Endothelial cell of umbilical vein (primary cell): ENCODE data around the gene PRRT1B. TPM values are rescaled to one million over a fixed set of nuclear protein-coding genes. Genes with fewer than 3 reads are reported as not detected.

ENCODE experiments used
- BruUV-seq: library from RNA; stranded (reverse); fragments of 400-500 nt; replicated peaks from 2 replicates; lab custom pipeline; 2021; lab: Mats Ljungman, UMichigan
- CTCF ChIA-PET: fragments of 300-600, 350-600 bp; sonication (Branson Sonifier 250); formaldehyde crosslinking; loops from one replicate; lab custom pipeline; 2021; ENCODE audit warnings: antibody characterized with exemption, inconsistent platforms; lab: Charles Lee
- POLR2A ChIA-PET: fragments of 300-600, 350-600 bp; sonication (Branson Sonifier 250); formaldehyde crosslinking; loops from one replicate; lab custom pipeline; 2021; ENCODE audit warnings: antibody characterized with exemption, inconsistent platforms; lab: Charles Lee
- DNase-seq: peaks from one replicate; pipeline ENCODE4 v3.0.0-alpha.2; 2011; ENCODE audit warnings: low read depth, low spot score
- FAIRE-seq: peaks from 2 replicates; lab custom pipeline; 2011; peaks lifted over from hg19 to GRCh38; lab: Jason Lieb, UNC
- H2AFZ ChIP-seq: 2 replicates; pipeline ENCODE4 v1.6.0; 2012; ENCODE audit warnings: low read depth, low read length, control low read depth, inconsistent platforms
- H3K27ac ChIP-seq: 2 replicates; pipeline ENCODE4 v1.5.1; 2011; ENCODE audit warnings: low read depth, mild to moderate bottlenecking, control low read depth, low read length, moderate library complexity; ENCODE audit not compliant: insufficient read depth
- H3K27me3 ChIP-seq, 2 experiments: 2 replicates each; pipeline versions ENCODE4 v1.6.0 to v1.6.1; 2011; ENCODE audit warnings: low read length in 2 of 2, mixed read lengths in 1 of 2; ENCODE audit not compliant: control insufficient read depth in 2 of 2, insufficient read depth in 2 of 2
- H3K36me3 ChIP-seq, 2 experiments: 2 replicates in 1 of 2; 3 replicates in 1 of 2; pipeline ENCODE4 v1.5.1; 2011; ENCODE audit warnings: low read length in 2 of 2, mild to moderate bottlenecking in 1 of 2, moderate library complexity in 1 of 2; ENCODE audit not compliant: control insufficient read depth in 2 of 2, insufficient read depth in 2 of 2; ENCODE audit errors: extremely low read depth in 1 of 2
- H3K4me1 ChIP-seq: 3 replicates; pipeline ENCODE4 v1.5.1; 2011; ENCODE audit warnings: mild to moderate bottlenecking, low read length; ENCODE audit not compliant: control insufficient read depth, insufficient read depth; ENCODE audit errors: extremely low read depth
- H3K4me2 ChIP-seq: 2 replicates; pipeline ENCODE4 v1.6.1; 2011; ENCODE audit warnings: low read length, control low read depth, mixed read lengths; ENCODE audit not compliant: insufficient read depth
- H3K4me3 ChIP-seq, 3 experiments: fragments of 200-600 bp in 1 of 3; sonication (generic), shearing (Covaris generic) in 1 of 3; replicated peaks in 1 of 3; 2 replicates each; pipeline ENCODE4 v1.5.1; 2011 to 2016; ENCODE audit warnings: control low read depth in 3 of 3, low read length in 3 of 3, mild to moderate bottlenecking in 2 of 3, inconsistent platforms in 1 of 3, low read depth in 1 of 3, moderate library complexity in 1 of 3; ENCODE audit not compliant: insufficient read depth in 1 of 3
- H3K79me2 ChIP-seq: 2 replicates; pipeline ENCODE4 v1.6.0; 2012; ENCODE audit warnings: low read length, inconsistent platforms; ENCODE audit not compliant: control insufficient read depth, insufficient read depth
- H3K9ac ChIP-seq: replicated peaks from 2 replicates; pipeline ENCODE3; 2011; ENCODE audit warnings: low read length, control low read depth; ENCODE audit not compliant: insufficient read depth; ENCODE audit errors: extremely low read depth
- H3K9me1 ChIP-seq: replicated peaks from 3 replicates; pipeline ENCODE4 v1.6.0; 2011; ENCODE audit warnings: mild to moderate bottlenecking, low read length; ENCODE audit not compliant: control insufficient read depth, insufficient read depth; ENCODE audit errors: extremely low read depth
- H3K9me3 ChIP-seq: replicated peaks from 2 replicates; pipeline ENCODE4 v1.5.1; 2012; ENCODE audit warnings: low read length, inconsistent platforms; ENCODE audit not compliant: control insufficient read depth, insufficient read depth
- H4K20me1 ChIP-seq: replicated peaks from 2 replicates; pipeline ENCODE3; 2011; ENCODE audit warnings: mild to moderate bottlenecking, low read length; ENCODE audit not compliant: control insufficient read depth, insufficient read depth; ENCODE audit errors: extremely low read depth
- CTCF ChIP-seq, 2 donors: IDR thresholded peaks; 1 replicate in 1 of 2; 2 replicates in 1 of 2; pipeline ENCODE4 v1.5.1; 2011; ENCODE audit warnings: low read length in 2 of 2, mild to moderate bottlenecking in 2 of 2, moderate library complexity in 2 of 2, control low read depth in 1 of 2, inconsistent platforms in 1 of 2, low read depth in 1 of 2; ENCODE audit not compliant: insufficient read depth in 1 of 2; ENCODE audit errors: extremely low read depth in 1 of 2
- EZH2 ChIP-seq: IDR thresholded peaks from 2 replicates; pipeline ENCODE4 v1.6.1; 2012; ENCODE audit warnings: borderline replicate concordance, low read depth, mild to moderate bottlenecking, moderate library complexity, low read length, inconsistent platforms; ENCODE audit not compliant: severe bottlenecking
- FOS ChIP-seq: IDR thresholded peaks from 2 replicates; pipeline ENCODE4 v1.6.1; 2011; ENCODE audit warnings: mild to moderate bottlenecking, low read length, moderate library complexity, borderline replicate concordance; ENCODE audit not compliant: insufficient read depth
- GATA2 ChIP-seq: IDR thresholded peaks from 2 replicates; pipeline ENCODE4 v1.7.0; 2011; ENCODE audit warnings: low read depth, mild to moderate bottlenecking, moderate library complexity, mixed read lengths, low read length; ENCODE audit not compliant: insufficient read length, insufficient read depth
- JUN ChIP-seq: IDR thresholded peaks from 2 replicates; pipeline ENCODE4 v1.6.1; 2011; ENCODE audit warnings: borderline replicate concordance, low read depth; ENCODE audit not compliant: insufficient read length, insufficient read depth
- MYC ChIP-seq: IDR thresholded peaks from one replicate; pipeline ENCODE4 v1.6.1; 2011; ENCODE audit warnings: mild to moderate bottlenecking, low read depth, low read length
- POLR2A ChIP-seq: IDR thresholded peaks from 2 replicates; pipeline ENCODE4 v1.6.1; 2012; ENCODE audit warnings: low read depth, mild to moderate bottlenecking, control low read depth, low read length
- POLR2AphosphoS5 ChIP-seq: IDR thresholded peaks from 2 replicates; pipeline ENCODE4 v1.6.1; 2012; ENCODE audit warnings: low read depth, mild to moderate bottlenecking, control low read depth, low read length, moderate library complexity; ENCODE audit not compliant: insufficient read depth
- dilution Hi-C: fragments of 300-500 bp; cut with MboI; formaldehyde crosslinking; loops from one replicate; pipeline ENCODE4 v1.15.0; 2019; ENCODE audit warnings: low sequenced_read_pairs; ENCODE audit not compliant: extremely low pct_ligation_motif_present
- intact Hi-C: fragments of 100-400 bp; cut with micrococcal nuclease; formaldehyde crosslinking; loops from one replicate; pipeline ENCODE4 v1.10.0; 2022
- polyA plus RNA-seq, 4 experiments: library from polyadenylated mRNA; depleted of rRNA in 3 of 4; stranded (reverse) in 3 of 4; unstranded in 1 of 4; fragments of >200 nt; gene quantifications; 2 replicates each; pipeline versions ENCODE4 v1.2.1 to v1.2.3, GENCODE V29; 2011 to 2012; ENCODE audit warnings: missing spikeins in 1 of 4
- total RNA-seq: library from RNA; stranded (reverse); gene quantifications from 2 replicates; pipeline ENCODE4 v1.2.3, GENCODE V29; 2021
- TF ChIP-seq, protein P1 (sequence below): IDR thresholded peaks from 2 replicates; pipeline ENCODE4 v1.6.1; 2011; ENCODE audit not compliant: insufficient read depth, insufficient read length

The PRRT1B gene
- total and polyA plus RNA-seq, 2 donors (not counting 3 experiments of a cell fraction or from before 2014, with no cell fraction given), result not detected

- FAIRE-seq, result no peak
- dilution Hi-C loops (no loop called here), intact Hi-C loops (loop anchor here (10.0 kb wide), 1 partner anchor 53 kb away; the partner anchor contains the start of gene UCK1)
- no peaks in the 10 kb centered on the region for H3K27me3 ChIP-seq
- no peaks in the 10 kb centered on the region for H3K4me1 ChIP-seq
- no peak overlapping the region for H3K4me2 ChIP-seq
- BruUV-seq, result no TSS peak
- no peak overlapping the region for H3K27ac ChIP-seq
- no peak overlapping the region for H3K9ac ChIP-seq
- CTCF ChIA-PET, result interaction anchor here (1.8 kb wide), 1 partner anchor 153 kb away, joined by 6 read pairs; the partner anchor contains the start of gene RAPGEF1
- no peaks in the 10 kb centered on the region for H3K9me1 ChIP-seq
- no peaks in the 10 kb centered on the region for H4K20me1 ChIP-seq
- H3K79me2 ChIP-seq, result no peaks in the 10 kb centered on the region
- no peaks in the 10 kb centered on the region for H3K9me3 ChIP-seq
- POLR2A ChIA-PET, result no interaction called here
- H2AFZ ChIP-seq, result no peak overlapping the region
- no peak for DNase-seq
- no peak overlapping the region for H3K4me3 ChIP-seq
- TF ChIP-seq, protein P1, sequence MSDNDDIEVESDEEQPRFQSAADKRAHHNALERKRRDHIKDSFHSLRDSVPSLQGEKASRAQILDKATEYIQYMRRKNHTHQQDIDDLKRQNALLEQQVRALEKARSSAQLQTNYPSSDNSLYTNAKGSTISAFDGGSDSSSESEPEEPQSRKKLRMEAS, result no peak
- TF ChIP-seq CTCF (IDR thresholded peaks at IDR 0.05; ENCODE audit: extremely low read depth in 1 of 2, insufficient read depth in 1 of 2, low read depth in 1 of 2, low read length in 2 of 2) (no peak), MYC (no peak), JUN (no peak), POLR2AphosphoS5 (no peak), GATA2 (no peak), POLR2A (no peak), EZH2 (no peak), FOS (no peak)
- H3K36me3 ChIP-seq, result peaks cover 9 to 60% of the 10 kb centered on the region in 2 experiments
Observed at GRCh38 chr9:131587331-131587730, 42.0 kb downstream of the PRRT1B start.
